SK-N-SH treated with all-trans-retinoic acid at 6 μM for 48 hours (cell line): ENCODE results near the gene BRPF3.

Experiments used
- ARNTL ChIP-seq: fragments of 450-650 bp; formaldehyde crosslinking; IDR thresholded peaks from 2 replicates; pipeline ENCODE4 v1.5.0; 2020; ENCODE audit warnings: low read depth, mild to moderate bottlenecking, moderate library complexity, borderline replicate concordance
- ZFP30 ChIP-seq: fragments of 450-650 bp; formaldehyde crosslinking; IDR thresholded peaks from 2 replicates; pipeline ENCODE4 v1.5.0; 2022; ENCODE audit warnings: mild to moderate bottlenecking, moderate library complexity

DNA sequence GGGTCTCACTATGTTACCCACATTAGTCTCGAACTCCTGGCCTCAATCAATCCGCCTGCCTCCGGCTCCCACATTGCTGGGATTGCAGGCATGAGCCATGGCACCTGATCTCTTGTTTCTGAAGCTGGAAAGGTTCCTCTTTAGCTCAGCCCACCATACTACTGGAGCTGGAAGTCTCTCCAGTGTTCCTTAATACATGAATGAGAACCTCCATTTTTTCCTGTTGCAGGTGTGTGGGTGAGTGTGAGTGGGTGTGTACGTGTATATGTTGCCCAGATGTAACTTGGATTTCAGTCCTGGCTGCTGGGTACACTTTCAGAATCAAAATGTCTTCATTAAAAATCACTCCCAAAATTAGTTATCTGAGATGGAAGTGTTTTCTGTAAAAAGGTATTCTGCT lies 84.4 kb downstream of the BRPF3 start:
- no peak for TF ChIP-seq ZFP30
- no peak for TF ChIP-seq ARNTL (CRISPR knock-in tag)
